GM23338 (cell line): Measurements from ENCODE around the gene SYT13. TPM values are rescaled to one million over a fixed set of nuclear protein-coding genes. Genes with fewer than 3 reads are reported as not detected.
A peak's percentile ranks its signal among the peaks of the same experiment; 100 is the strongest.

Source experiments
- ATAC-seq: fragments of 200-7000 bp; cut with Tn5 transposase; 3 replicates; pipeline ENCODE4 v1.9.1; 2020
- DNase-seq: peaks from one replicate; pipeline ENCODE4 v3.0.0-alpha.2; 2015; ENCODE audit warnings: low spot score
- H2AFZ ChIP-seq: fragments of 200-600 bp; sonication (generic); 2 replicates; pipeline ENCODE4 v1.8.0; 2016; ENCODE audit warnings: antibody characterized with exemption, mild to moderate bottlenecking, moderate library complexity
- H3F3A ChIP-seq: fragments of 200-600 bp; sonication (generic); replicated peaks from 2 replicates; pipeline ENCODE4 v1.8.0; 2017; ENCODE audit warnings: antibody characterized with exemption, mixed run types, low read depth
- H3K27ac ChIP-seq: fragments of 200-600 bp; sonication (generic); 2 replicates; pipeline ENCODE4 v1.6.1; 2016; ENCODE audit warnings: low read depth
- H3K27me3 ChIP-seq: fragments of 200-600 bp; sonication (generic); 2 replicates; pipeline ENCODE4 v1.8.0; 2016; ENCODE audit warnings: mild to moderate bottlenecking, mixed run types, moderate library complexity; ENCODE audit not compliant: insufficient read depth
- H3K36me3 ChIP-seq: fragments of 200-600 bp; sonication (generic); 2 replicates; pipeline ENCODE4 v1.8.0; 2016; ENCODE audit warnings: mild to moderate bottlenecking; ENCODE audit not compliant: insufficient read depth
- H3K4me1 ChIP-seq: fragments of 200-600 bp; sonication (generic); 2 replicates; pipeline ENCODE4 v1.8.0; 2016; ENCODE audit warnings: mild to moderate bottlenecking, moderate library complexity; ENCODE audit not compliant: insufficient read depth
- H3K4me2 ChIP-seq: fragments of 200-600 bp; sonication (generic); 2 replicates; pipeline ENCODE4 v1.7.1; 2017; ENCODE audit warnings: mixed run types
- H3K4me3 ChIP-seq: fragments of 200-600 bp; sonication (generic); 2 replicates; pipeline ENCODE4 v1.6.1; 2016; ENCODE audit warnings: mixed run types
- H3K79me2 ChIP-seq: fragments of 200-600 bp; sonication (generic); replicated peaks from 2 replicates; pipeline ENCODE4 v1.8.0; 2017; ENCODE audit warnings: mild to moderate bottlenecking; ENCODE audit not compliant: insufficient read depth
- H3K9me2 ChIP-seq: fragments of 200-600 bp; sonication (generic); 2 replicates; pipeline ENCODE4 v1.8.0; 2017; ENCODE audit not compliant: insufficient read depth
- H4K20me1 ChIP-seq: fragments of 200-600 bp; sonication (generic); replicated peaks from 2 replicates; pipeline ENCODE4 v1.8.0; 2017; ENCODE audit warnings: mild to moderate bottlenecking; ENCODE audit not compliant: insufficient read depth
- H3K27ac Mint-ChIP-seq: 2 replicates; pipeline ENCODE4 v1.8.0; 2020; ENCODE audit warnings: inconsistent platforms, mild to moderate bottlenecking, moderate library complexity, mixed read lengths
- H3K27me3 Mint-ChIP-seq: 3 replicates; pipeline ENCODE4 v1.8.0; 2022; ENCODE audit warnings: low read depth, mild to moderate bottlenecking, moderate library complexity, mixed read lengths, inconsistent platforms; ENCODE audit not compliant: insufficient read depth, poor library complexity
- H3K36me3 Mint-ChIP-seq: 3 replicates; pipeline ENCODE4 v1.8.0; 2021; ENCODE audit warnings: low read depth, mild to moderate bottlenecking, inconsistent platforms, moderate library complexity, mixed read lengths
- H3K4me1 Mint-ChIP-seq: 3 replicates; pipeline ENCODE4 v1.8.0; 2020; ENCODE audit warnings: mild to moderate bottlenecking, inconsistent platforms, mixed read lengths
- H3K4me3 Mint-ChIP-seq: 3 replicates; pipeline ENCODE4 v1.8.0; 2021; ENCODE audit warnings: moderate library complexity, mild to moderate bottlenecking, inconsistent platforms, mixed read lengths
- H3K9me3 Mint-ChIP-seq: 3 replicates; pipeline ENCODE4 v1.8.0; 2020; ENCODE audit warnings: moderate library complexity, mild to moderate bottlenecking, inconsistent platforms, mixed read lengths
- CREB1 ChIP-seq: fragments of 250-450 bp; sonication (Bioruptor Pico); IDR thresholded peaks from 2 replicates; pipeline ENCODE4 v1.5.0; 2020; ENCODE audit warnings: low read depth, mild to moderate bottlenecking, moderate library complexity
- CTCF ChIP-seq, 2 experiments: fragments of 200-600 bp in 1 of 2; sonication (generic) in 1 of 2; conservative IDR thresholded peaks; 2 replicates each; pipeline versions ENCODE4 v1.5.1 to v1.6.1; 2016 to 2017; ENCODE audit warnings: antibody characterized with exemption in 2 of 2, low read depth in 2 of 2, mild to moderate bottlenecking in 2 of 2, moderate library complexity in 1 of 2
- ETS1 ChIP-seq: IDR thresholded peaks from 2 replicates; pipeline ENCODE4 v1.6.1; 2016; ENCODE audit warnings: antibody characterized with exemption
- EZH2 ChIP-seq: fragments of 200-600 bp; sonication (generic); IDR thresholded peaks from one replicate; pipeline ENCODE4 v1.8.0; 2017; ENCODE audit warnings: antibody characterized with exemption, mild to moderate bottlenecking, low read depth; ENCODE audit not compliant: unreplicated experiment
- EZH2phosphoT487 ChIP-seq: fragments of 200-600 bp; sonication (generic); IDR thresholded peaks from one replicate; pipeline ENCODE4 v1.8.1; 2018; ENCODE audit warnings: antibody characterized with exemption; ENCODE audit not compliant: unreplicated experiment
- JUNB ChIP-seq: IDR thresholded peaks from one replicate; pipeline ENCODE4 v1.6.1; 2016; ENCODE audit warnings: antibody characterized with exemption; ENCODE audit not compliant: unreplicated experiment
- NANOG ChIP-seq: IDR thresholded peaks from 2 replicates; pipeline ENCODE4 v1.6.1; 2016; ENCODE audit warnings: antibody characterized with exemption, borderline replicate concordance
- POLR2AphosphoS5 ChIP-seq: IDR thresholded peaks from 2 replicates; pipeline ENCODE4 v1.6.1; 2016; ENCODE audit warnings: antibody characterized with exemption, low read depth
- REST ChIP-seq: IDR thresholded peaks from one replicate; pipeline ENCODE4 v1.6.1; 2018; ENCODE audit warnings: antibody characterized with exemption; ENCODE audit not compliant: unreplicated experiment
- STAT1 ChIP-seq: IDR thresholded peaks from one replicate; pipeline ENCODE4 v1.6.1; 2016; ENCODE audit warnings: antibody characterized with exemption; ENCODE audit not compliant: unreplicated experiment
- ZNF114 ChIP-seq: fragments of 250-450 bp; sonication (Bioruptor Pico); IDR thresholded peaks from 2 replicates; pipeline ENCODE4 v1.5.0; 2020; ENCODE audit warnings: mild to moderate bottlenecking, moderate library complexity
- ZNF462 ChIP-seq: fragments of 250-450 bp; sonication (Bioruptor Pico); IDR thresholded peaks from 2 replicates; pipeline ENCODE4 v1.5.0; 2020; ENCODE audit warnings: mild to moderate bottlenecking, moderate library complexity
- polyA plus RNA-seq: library from polyadenylated mRNA; unstranded; fragments of >200 nt; fragmentation: Nextera tagmentation; extraction: Ambion mirVana; gene quantifications from 2 replicates; pipeline ENCODE4 v1.2.1, GENCODE V29; 2016
- total RNA-seq: library from RNA; depleted of rRNA; stranded (reverse); fragments of >200 nt; shearing (Covaris generic); gene quantifications from 2 replicates; pipeline ENCODE4 v1.2.3, GENCODE V29; 2014

Gene SYT13
- total and polyA plus RNA-seq, 2 experiments from 2014 or later = 3.4 to 16.3 TPM

GRCh38 chr11:45232341-45233080 is 53.6 kb downstream of the SYT13 start:
- DNase-seq = peak; percentile 50
- H3K4me3 ChIP-seq = no peak overlapping the region
- H3K4me1 ChIP-seq = no peaks in the 10 kb centered on the region; the same call in 1 of the 2 replicates
- no peak overlapping the region for H3K4me2 ChIP-seq
- H3K27me3 ChIP-seq = no peaks in the 10 kb centered on the region
- no peaks in the 10 kb centered on the region for H3K36me3 ChIP-seq
- H3K9me2 ChIP-seq = no peaks in the 10 kb centered on the region
- H3K4me1 Mint-ChIP-seq = peaks cover 7% of the 10 kb centered on the region; the same call in 2 of the 3 replicates
- H4K20me1 ChIP-seq = no peaks in the 10 kb centered on the region
- no peak overlapping the region for H2AFZ ChIP-seq
- H3K79me2 ChIP-seq = no peaks in the 10 kb centered on the region
- no peaks in the 10 kb centered on the region for H3K9me3 Mint-ChIP-seq
- H3K27ac ChIP-seq = no peak overlapping the region
- H3F3A ChIP-seq = no peaks in the 10 kb centered on the region
- peak; percentile 21 for ATAC-seq
- no peak overlapping the region for H3K4me3 Mint-ChIP-seq
- no peak for TF ChIP-seq NANOG
- no peak for TF ChIP-seq EZH2
- no peak for TF ChIP-seq REST
- TF ChIP-seq JUNB = no peak
- no peak for TF ChIP-seq EZH2phosphoT487
- TF ChIP-seq CTCF (conservative IDR thresholded peaks at IDR 0.05; ENCODE audit: low read depth in 2 of 2) = no peak
- no peak for TF ChIP-seq ZNF462 (CRISPR knock-in tag)
- TF ChIP-seq ZNF114 = no peak
- TF ChIP-seq CREB1 (CRISPR knock-in tag) = no peak
- TF ChIP-seq STAT1 = no peak
- no peak for TF ChIP-seq POLR2AphosphoS5
- TF ChIP-seq ETS1 = no peak
- H3K27ac Mint-ChIP-seq = no peak overlapping the region
- H3K36me3 Mint-ChIP-seq = no peaks in the 10 kb centered on the region; the same call in 2 of the 3 replicates
- H3K27me3 Mint-ChIP-seq = peaks cover 3% of the 10 kb centered on the region
